HCT116 (cell line): ENCODE results near the gene RC3H2. TPM values are rescaled to one million over a fixed set of nuclear protein-coding genes. Genes with fewer than 3 reads are reported as not detected.

ENCODE experiments used
- ATAC-seq: fragments of 200-7000 bp; cut with Tn5 transposase; 2 replicates; pipeline ENCODE4 v1.9.1; 2020; ENCODE audit warnings: mild to moderate bottlenecking, moderate library complexity
- BruUV-seq: library from RNA; stranded (reverse); fragments of 400-500 nt; replicated peaks from 2 replicates; lab custom pipeline; 2021; lab: Mats Ljungman, UMichigan
- CTCF ChIA-PET: fragments of 300-600 bp; sonication (Branson Sonifier 250); formaldehyde crosslinking; loops from one replicate; lab custom pipeline; 2021; ENCODE audit warnings: antibody characterized with exemption; lab: Charles Lee
- POLR2A ChIA-PET: fragments of 300-600, 350-600 bp; sonication (Branson Sonifier 250); formaldehyde crosslinking; loops from one replicate; lab custom pipeline; 2021; ENCODE audit warnings: antibody characterized with exemption; lab: Charles Lee
- RAD21 ChIA-PET, 2 experiments: fragments of 300-600 bp; sonication (Branson Sonifier 250); formaldehyde crosslinking; loops; one replicate each; lab custom pipeline; 2023; ENCODE audit warnings: low total read pairs in 2 of 2; ENCODE audit not compliant: uncharacterized antibody in 2 of 2, unreplicated experiment in 2 of 2, low non-redundant PET in 1 of 2; lab: Charles Lee
- DNase-seq: peaks from one replicate; pipeline ENCODE4 v3.0.0-alpha.2; 2010; ENCODE audit warnings: low read depth, low spot score
- H2AFZ ChIP-seq: fragments of 200-600 bp; shearing (Covaris generic), sonication (generic); 2 replicates; pipeline ENCODE4 v1.6.1; 2017; ENCODE audit warnings: low read depth, mixed run types, mixed read lengths, antibody characterized with exemption, low read length; ENCODE audit not compliant: poor library complexity, severe bottlenecking
- H3K27ac ChIP-seq: 2 replicates; pipeline ENCODE4 v1.5.1; 2012; ENCODE audit warnings: low read depth, low read length
- H3K27me3 ChIP-seq: fragments of 200-600 bp; sonication (generic); 2 replicates; pipeline ENCODE4 v1.6.1; 2016; ENCODE audit warnings: mixed run types, low read length, mixed read lengths; ENCODE audit not compliant: insufficient read depth
- H3K36me3 ChIP-seq, 2 experiments: fragments of 200-500 bp in 1 of 2; fragments of 200-600 bp in 1 of 2; sonication (Bioruptor generic) in 1 of 2; sonication (generic) in 1 of 2; 2 replicates each; pipeline versions ENCODE4 v1.5.1 to v1.6.1; 2014 to 2016; ENCODE audit warnings: low read length in 2 of 2, inconsistent platforms in 1 of 2, mixed read lengths in 1 of 2, mixed run types in 1 of 2; ENCODE audit not compliant: insufficient read depth in 2 of 2, control insufficient read depth in 1 of 2
- H3K4me1 ChIP-seq, 2 experiments: fragments of 200-600 bp in 1 of 2; sonication (generic) in 1 of 2; 2 replicates each; pipeline versions ENCODE4 v1.5.1 to v1.6.1; 2012 to 2017; ENCODE audit warnings: low read length in 2 of 2, inconsistent platforms in 1 of 2, mild to moderate bottlenecking in 1 of 2, mixed read lengths in 1 of 2, mixed run types in 1 of 2, moderate library complexity in 1 of 2; ENCODE audit not compliant: insufficient read depth in 2 of 2, control insufficient read depth in 1 of 2
- H3K4me2 ChIP-seq: fragments of 200-600 bp; sonication (generic); 2 replicates; pipeline ENCODE4 v1.6.1; 2017; ENCODE audit warnings: mixed run types, low read length, mixed read lengths
- H3K4me3 ChIP-seq, 2 experiments: fragments of 200-600 bp in 1 of 2; sonication (generic) in 1 of 2; replicated peaks in 1 of 2; 2 replicates each; pipeline ENCODE4 v1.5.1; 2011 to 2016; ENCODE audit warnings: low read length in 2 of 2, control low read depth in 1 of 2, low read depth in 1 of 2, mild to moderate bottlenecking in 1 of 2, mixed read lengths in 1 of 2, mixed run types in 1 of 2
- H3K79me2 ChIP-seq: fragments of 200-600 bp; sonication (generic); 2 replicates; pipeline ENCODE4 v1.6.1; 2017; ENCODE audit warnings: mild to moderate bottlenecking, mixed run types, low read length, moderate library complexity, mixed read lengths; ENCODE audit not compliant: insufficient read depth
- H3K9ac ChIP-seq: fragments of 200-600 bp; sonication (generic); 2 replicates; pipeline ENCODE4 v1.6.1; 2016; ENCODE audit warnings: low read length, mixed read lengths
- H3K9me2 ChIP-seq: fragments of 200-600 bp; sonication (generic), shearing (Covaris generic); 2 replicates; pipeline ENCODE4 v1.6.1; 2017; ENCODE audit warnings: mixed run types, mild to moderate bottlenecking, moderate library complexity; ENCODE audit not compliant: insufficient read depth
- H3K9me3 ChIP-seq, 2 experiments: fragments of 200-500 bp in 1 of 2; fragments of 200-600 bp in 1 of 2; sonication (Bioruptor generic) in 1 of 2; sonication (generic) in 1 of 2; 2 replicates each; pipeline ENCODE4 v1.6.1; 2014 to 2017; ENCODE audit warnings: low read length in 2 of 2, mixed read lengths in 2 of 2, inconsistent platforms in 1 of 2, low read depth in 1 of 2, mild to moderate bottlenecking in 1 of 2, mixed run types in 1 of 2, moderate library complexity in 1 of 2; ENCODE audit not compliant: control insufficient read depth in 1 of 2, insufficient read depth in 1 of 2
- H4K20me1 ChIP-seq: fragments of 200-600 bp; sonication (generic), shearing (Covaris generic); 2 replicates; pipeline ENCODE4 v1.6.1; 2017; ENCODE audit warnings: mixed run types, mild to moderate bottlenecking, moderate library complexity; ENCODE audit not compliant: insufficient read depth
- EGR1 ChIP-seq: IDR thresholded peaks from 2 replicates; pipeline ENCODE4 v1.6.1; 2012; ENCODE audit warnings: low read depth
- ELF1 ChIP-seq: IDR thresholded peaks from 2 replicates; pipeline ENCODE4 v1.6.1; 2012; ENCODE audit warnings: low read depth, borderline replicate concordance
- EZH2 ChIP-seq: fragments of 200-600 bp; sonication (generic); IDR thresholded peaks from 2 replicates; pipeline ENCODE4 v1.6.1; 2017; ENCODE audit warnings: antibody characterized with exemption, mixed run types
- FOSL1 ChIP-seq: IDR thresholded peaks from 2 replicates; pipeline ENCODE4 v1.6.1; 2012; ENCODE audit warnings: low read depth
- RAD21 ChIP-seq: IDR thresholded peaks from 2 replicates; pipeline ENCODE4 v1.6.1; 2012; ENCODE audit warnings: low read depth, mild to moderate bottlenecking
- SIN3A ChIP-seq: IDR thresholded peaks from 2 replicates; pipeline ENCODE4 v1.6.1; 2012; ENCODE audit warnings: low read depth
- SP1 ChIP-seq: IDR thresholded peaks from 2 replicates; pipeline ENCODE4 v1.6.1; 2012; ENCODE audit warnings: low read depth
- SRF ChIP-seq: IDR thresholded peaks from 2 replicates; pipeline ENCODE4 v1.6.1; 2012; ENCODE audit warnings: low read depth
- TCF7L2 ChIP-seq: IDR thresholded peaks from 2 replicates; pipeline ENCODE4 v1.7.0; 2011; ENCODE audit warnings: borderline replicate concordance, inconsistent platforms; ENCODE audit not compliant: insufficient read depth, insufficient read length; ENCODE audit errors: extremely low read depth
- ZBTB33 ChIP-seq: IDR thresholded peaks from 2 replicates; pipeline ENCODE4 v1.6.1; 2011; ENCODE audit warnings: mild to moderate bottlenecking, low read length, moderate library complexity; ENCODE audit not compliant: insufficient replicate concordance; ENCODE audit errors: extremely low read depth
- ZFX ChIP-seq: fragments of 450-650 bp; IDR thresholded peaks from 2 replicates; pipeline ENCODE4 v1.6.1; 2017
- intact Hi-C: fragments of 100-400 bp; cut with micrococcal nuclease; formaldehyde crosslinking; loops from 2 replicates; pipeline ENCODE4 v1.10.0; 2022
- total RNA-seq: library from RNA; stranded (reverse); gene quantifications from one replicate; pipeline ENCODE4 v1.2.1, GENCODE V29; 2021; ENCODE audit not compliant: unreplicated experiment

RC3H2 gene
- total RNA-seq, 1 experiment from 2014 or later, result 53.8 TPM

- peaks cover 67% of the 10 kb centered on the region for H3K79me2 ChIP-seq
- H3K9ac ChIP-seq, result peak overlapping the region; percentile 96
- H3K4me2 ChIP-seq, result peak overlapping the region; percentile 85
- DNase-seq (no peak), ATAC-seq (peak; percentile 45)
- ChIA-PET CTCF (no interaction called here), RAD21 (no interaction called here), POLR2A (interaction anchor here (1.2 to 1.4 kb wide), 2 partner anchors 9 to 38 kb away, joined by 3 to 9 read pairs; partner anchors contain the start of gene ZBTB6)
- intact Hi-C loops, result loop anchor here (10.0 kb wide), 1 partner anchor 90 kb away; no protein-coding TSS in a partner anchor
- H2AFZ ChIP-seq, result no peak overlapping the region
- peaks cover 0 to 16% of the 10 kb centered on the region in 2 experiments; a peak in 2 of 4 replicates for H3K4me1 ChIP-seq
- no peaks in the 10 kb centered on the region for H3K9me2 ChIP-seq
- peak overlapping the region; percentile 80 for H3K27ac ChIP-seq
- H3K27me3 ChIP-seq, result no peaks in the 10 kb centered on the region
- H3K36me3 ChIP-seq, result peaks cover 0 to under 1% of the 10 kb centered on the region in 2 experiments; a peak in 1 of 4 replicates
- BruUV-seq, result TSS peak; percentile 45
- H3K9me3 ChIP-seq, result no peaks in the 10 kb centered on the region
- TF ChIP-seq SP1, result no peak
- TF ChIP-seq ZBTB33, result no peak
- TF ChIP-seq EGR1, result no peak
- TF ChIP-seq RAD21, result no peak
- no peak for TF ChIP-seq FOSL1
- TF ChIP-seq SRF, result no peak
- peak overlapping the region; percentile 89 to 96 for H3K4me3 ChIP-seq
- H4K20me1 ChIP-seq, result 0 out of 2 replicates have a peak, but pooled peaks cover 6% of the 10 kb centered on the region
Measured at GRCh38 chr9:122904466-122904822, 715 bp downstream of the RC3H2 start.

- intact Hi-C loops, result loop anchor here (10.0 kb wide), 1 partner anchor 94 kb away; no protein-coding TSS in a partner anchor
- BruUV-seq, result no TSS peak
- Histone ChIP-seq H3K27ac (no peak overlapping the region), H3K36me3 (peaks cover 3 to 4% of the 10 kb centered on the region in 2 experiments; a peak in 3 of 4 replicates), H3K27me3 (no peaks in the 10 kb centered on the region), H3K4me2 (no peak overlapping the region), H3K9ac (no peak overlapping the region), H3K4me1 (peaks cover 0 to 16% of the 10 kb centered on the region in 2 experiments; a peak in 2 of 4 replicates), H2AFZ (no peak overlapping the region), H3K79me2 (peaks cover 88% of the 10 kb centered on the region), H3K4me3 (no peak overlapping the region), H4K20me1 (0 out of 2 replicates have a peak, but pooled peaks cover 6% of the 10 kb centered on the region), H3K9me3 (no peaks in the 10 kb centered on the region), H3K9me2 (no peaks in the 10 kb centered on the region)
- TF ChIP-seq RAD21 (no peak), TCF7L2 (no peak), EZH2 (no peak), SIN3A (no peak), ZBTB33 (no peak), ZFX (no peak), ELF1 (no peak)
- DNase-seq, result no peak
- CTCF ChIA-PET, result no interaction called here
- POLR2A ChIA-PET, result interaction anchor here (0.5 kb wide), 1 partner anchor 1753 kb away, joined by 3 read pairs; no protein-coding TSS in a partner anchor
- RAD21 ChIA-PET, result no interaction called here
- no peak for ATAC-seq
Measured at GRCh38 chr9:122900791-122901190, 4.4 kb downstream of the RC3H2 start.
